K562 (cell line): ENCODE data around the gene YPEL1. TPM values are rescaled to one million over a fixed set of nuclear protein-coding genes. Genes with fewer than 3 reads are reported as not detected.

ENCODE experiments used
- ATF1 ChIP-seq, 2 experiments: fragments of 450-650 bp in 1 of 2; IDR thresholded peaks; 2 replicates each; pipeline ENCODE4 v1.6.1; 2016; ENCODE audit warnings: missing compliant biosample characterization in 1 of 2, missing genetic modification characterization in 1 of 2
- ELF2 ChIP-seq: fragments of 250-450 bp; sonication (Bioruptor Pico); IDR thresholded peaks from 2 replicates; pipeline ENCODE4 v1.5.0; 2021; ENCODE audit warnings: mild to moderate bottlenecking
- FOS ChIP-seq: IDR thresholded peaks from 3 replicates; pipeline ENCODE4 v1.6.1; 2011; ENCODE audit not compliant: insufficient read length; ENCODE audit errors: extremely low read depth
- FUS ChIP-seq: fragments of 200-400 bp; formaldehyde crosslinking; optimal IDR thresholded peaks from 2 replicates; pipeline ENCODE3; 2017; ENCODE audit warnings: low read depth, low read length
- JUN ChIP-seq, 2 experiments: sonication (generic) in 1 of 2; formaldehyde crosslinking in 1 of 2; IDR thresholded peaks; 2 replicates each; pipeline versions ENCODE4 v1.6.1 to v1.8.0; 2012 to 2022; ENCODE audit warnings: borderline replicate concordance in 2 of 2, mild to moderate bottlenecking in 2 of 2, improper control_type of control experiment in 1 of 2, low read depth in 1 of 2, low read length in 1 of 2, missing genetic modification reagents in 1 of 2
- NFRKB ChIP-seq: fragments of 450-650 bp; IDR thresholded peaks from 2 replicates; pipeline ENCODE4 v1.6.1; 2016; ENCODE audit warnings: low read depth
- PHTF2 ChIP-seq: fragments of 250-450 bp; sonication (Bioruptor Pico); IDR thresholded peaks from 2 replicates; pipeline ENCODE4 v1.5.0; 2021; ENCODE audit warnings: mild to moderate bottlenecking
- POLR3G ChIP-seq: IDR thresholded peaks from 2 replicates; pipeline ENCODE4 v1.6.1; 2011; ENCODE audit not compliant: insufficient read length, insufficient replicate concordance; ENCODE audit errors: extremely low read depth
- PRPF4 ChIP-seq: fragments of 200-400 bp; formaldehyde crosslinking; IDR thresholded peaks from one replicate; pipeline ENCODE4 v1.6.1; 2017; ENCODE audit warnings: low read length, low read depth, mild to moderate bottlenecking; ENCODE audit not compliant: insufficient read depth, poor library complexity, severe bottlenecking
- RFX5 ChIP-seq: IDR thresholded peaks from 2 replicates; pipeline ENCODE4 v1.6.1; 2011; ENCODE audit warnings: low read depth, mild to moderate bottlenecking, improper control_type of control experiment, low read length
- SAFB ChIP-seq: fragments of 200-400 bp; formaldehyde crosslinking; IDR thresholded peaks from 2 replicates; pipeline ENCODE4 v1.6.1; 2017; ENCODE audit warnings: low read depth, low read length, borderline replicate concordance
- SMARCA5 ChIP-seq: fragments of 450-650 bp; IDR thresholded peaks from 2 replicates; pipeline ENCODE4 v1.6.1; 2016
- SMARCE1 ChIP-seq: fragments of 450-650 bp; IDR thresholded peaks from 2 replicates; pipeline ENCODE4 v1.7.1; 2016; ENCODE audit warnings: mild to moderate bottlenecking
- SRSF3 ChIP-seq: fragments of 200-400 bp; formaldehyde crosslinking; IDR thresholded peaks from 2 replicates; pipeline ENCODE4 v1.6.1; 2016; ENCODE audit warnings: mild to moderate bottlenecking, low read length, moderate library complexity; ENCODE audit not compliant: insufficient read depth
- TAF9B ChIP-seq: fragments of 450-650 bp; IDR thresholded peaks from 2 replicates; pipeline ENCODE4 v1.6.1; 2018; ENCODE audit warnings: mild to moderate bottlenecking; ENCODE audit not compliant: partially characterized antibody
- TFE3 ChIP-seq: fragments of 450-650 bp; formaldehyde crosslinking; IDR thresholded peaks from 2 replicates; pipeline ENCODE4 v1.4.0; 2020; ENCODE audit warnings: mild to moderate bottlenecking, mixed read lengths
- THRB ChIP-seq: fragments of 450-650 bp; formaldehyde crosslinking; conservative IDR thresholded peaks from 2 replicates; pipeline ENCODE4 v1.4.0; 2022; ENCODE audit warnings: mild to moderate bottlenecking, missing genetic modification characterization
- WHSC1 ChIP-seq: IDR thresholded peaks from one replicate; pipeline ENCODE4 v1.6.1; 2012; ENCODE audit warnings: low read length, control low read depth, inconsistent platforms
- ZBTB17 ChIP-seq: fragments of 450-650 bp; formaldehyde crosslinking; IDR thresholded peaks from 2 replicates; pipeline ENCODE4 v1.4.0; 2020; ENCODE audit warnings: mild to moderate bottlenecking
- ZFPM2 ChIP-seq: fragments of 250-450 bp; sonication (Bioruptor Pico); IDR thresholded peaks from 2 replicates; pipeline ENCODE4 v1.5.1; 2022; ENCODE audit warnings: mild to moderate bottlenecking
- ZNF274 ChIP-seq: IDR thresholded peaks from 2 replicates; pipeline ENCODE4 v1.6.1; 2011; ENCODE audit warnings: low read depth, mild to moderate bottlenecking, low read length, moderate library complexity, borderline replicate concordance
- ZNF354B ChIP-seq: fragments of 250-450 bp; sonication (Bioruptor Pico); IDR thresholded peaks from 2 replicates; pipeline ENCODE4 v1.4.0; 2020
- ZNF507 ChIP-seq: conservative IDR thresholded peaks from 2 replicates; pipeline ENCODE4 v1.6.1; 2017; ENCODE audit warnings: missing genetic modification characterization, missing compliant biosample characterization
- ZNF57 ChIP-seq: fragments of 450-650 bp; formaldehyde crosslinking; IDR thresholded peaks from 2 replicates; pipeline ENCODE4 v1.4.0; 2020; ENCODE audit warnings: mild to moderate bottlenecking, moderate library complexity
- ZNF764 ChIP-seq: fragments of 250-450 bp; sonication (Bioruptor Pico); IDR thresholded peaks from 2 replicates; pipeline ENCODE4 v1.4.0; 2020; ENCODE audit warnings: low read depth, mild to moderate bottlenecking, moderate library complexity
- ZNF766 ChIP-seq: fragments of 200-800 bp; sonication (Bioruptor generic); conservative IDR thresholded peaks from 2 replicates; pipeline ENCODE4 v1.6.1; 2016; ENCODE audit warnings: missing genetic modification characterization, missing compliant biosample characterization
- polyA plus RNA-seq, 8 experiments: library from polyadenylated mRNA; depleted of rRNA in 4 of 8; stranded (reverse) in 5 of 8; unstranded in 3 of 8; fragments of >200 nt; fragmentation: Nextera tagmentation in 2 of 8; fragmentation: Illumina TruSeq in 1 of 8; extraction: Ambion mirVana in 2 of 8; extraction: Trizol in 1 of 8; gene quantifications; 2 replicates each; pipeline versions ENCODE4 v1.2.1 to v1.2.3, GENCODE V29; 2011 to 2014; ENCODE audit warnings: inconsistent platforms in 1 of 8, missing spikeins in 1 of 8
- total RNA-seq, 7 experiments: library from RNA; depleted of rRNA in 6 of 7; stranded (reverse); fragments of >200 nt in 6 of 7; fragmentation: Illumina TruSeq in 2 of 7; extraction: Trizol in 2 of 7; gene quantifications; 2 replicates each; pipeline versions ENCODE4 v1.2.1 to v1.2.3, GENCODE V29; 2011 to 2021; ENCODE audit warnings: low replicate concordance in 1 of 7

Gene YPEL1
- total and polyA plus RNA-seq, 9 of the 15 experiments (the other 6 are each of a cell fraction or from before 2014, with no cell fraction given): 0.07 to 2.2 (median 0.46) TPM

GRCh38 chr22:21735200-21736083 lies at the start of gene YPEL1 (continued):
- TF ChIP-seq PRPF4 (no peak), ELF2 (CRISPR knock-in tag) (no peak), ZBTB17 (CRISPR knock-in tag) (no peak), SMARCE1 (no peak), ZNF354B (CRISPR knock-in tag) (no peak), TFE3 (CRISPR knock-in tag) (no peak), FUS (no peak), THRB (CRISPR knock-in tag) (no peak), JUN (IDR thresholded peaks at IDR 0.05; ENCODE audit: borderline replicate concordance, low read depth, low read length) (peak; percentile 99; the same call in 1 of the 2 replicates), JUN (CRISPR knock-in tag; IDR thresholded peaks at IDR 0.05; ENCODE audit: borderline replicate concordance) (no peak), ZNF764 (CRISPR knock-in tag) (no peak), SRSF3 (no peak), ZNF766 (CRISPR knock-in tag) (no peak), ZNF274 (peak; percentile 22; the same call in 1 of the 2 replicates), ATF1 (CRISPR knock-in tag; IDR thresholded peaks at IDR 0.05) (no peak), ATF1 (tag; IDR thresholded peaks at IDR 0.05) (no peak), ZNF57 (no peak), POLR3G (no peak), WHSC1 (peak; percentile 22), ZNF507 (tag) (no peak), TAF9B (no peak), ZFPM2 (CRISPR knock-in tag) (no peak), FOS (no peak), RFX5 (0 out of 2 replicates have a peak, but pooled peaks have one; percentile 23), SAFB (no peak), SMARCA5 (no peak), NFRKB (no peak), PHTF2 (CRISPR knock-in tag) (no peak)
